Thyroid gland (tissue), 4 donors: ENCODE results near the gene MAP6. TPM values are rescaled to one million over a fixed set of nuclear protein-coding genes. Genes with fewer than 3 reads are reported as not detected.
"Not testable (repeated sequence)": the region's sequence is repeated elsewhere in the genome, so short reads cannot be mapped to it uniquely, and the experiment has no call there.

Experiments
- DNase-seq, 2 donors: peaks; one replicate each; pipeline ENCODE4 v3.0.0-alpha.2; 2019
- H3K27ac ChIP-seq, 3 donors: fragments of 200-600 bp; sonication (generic); 1 replicate in 2 of 3; 2 replicates in 1 of 3; pipeline ENCODE4 v1.5.1; 2016 to 2019; ENCODE audit warnings: mild to moderate bottlenecking in 1 of 3, moderate library complexity in 1 of 3
- H3K27me3 ChIP-seq: fragments of 200-600 bp; sonication (generic); one replicate; pipeline ENCODE4 v1.5.1; 2019
- H3K36me3 ChIP-seq, 2 donors: fragments of 200-600 bp; sonication (generic); one replicate each; pipeline ENCODE4 v1.5.1; 2016 to 2019
- H3K4me1 ChIP-seq, 2 donors: fragments of 200-600 bp; sonication (generic); one replicate each; pipeline ENCODE4 v1.5.1; 2017 to 2019
- H3K4me3 ChIP-seq, 3 donors: fragments of 200-600 bp; sonication (generic); replicated peaks in 1 of 3; 1 replicate in 2 of 3; 2 replicates in 1 of 3; pipeline ENCODE4 v1.5.1; 2016; ENCODE audit warnings: mild to moderate bottlenecking in 1 of 3
- H3K9me3 ChIP-seq: fragments of 200-600 bp; sonication (generic); one replicate; pipeline ENCODE4 v1.5.1; 2017
- CTCF ChIP-seq, 6 experiments: fragments of 200-600 bp in 3 of 6; fragments of 450-650 bp in 3 of 6; sonication (generic) in 3 of 6; IDR thresholded peaks; one replicate each; pipeline ENCODE4 v1.5.1; 2016 to 2019; ENCODE audit warnings: antibody characterized with exemption in 6 of 6, mild to moderate bottlenecking in 2 of 6, inconsistent platforms in 1 of 6, moderate library complexity in 1 of 6
- POLR2A ChIP-seq, 2 donors: fragments of 450-650 bp; IDR thresholded peaks; one replicate each; pipeline ENCODE4 v1.6.1; 2017; ENCODE audit warnings: antibody characterized with exemption in 2 of 2, mild to moderate bottlenecking in 2 of 2, moderate library complexity in 1 of 2
- WGBS, 2 donors: methylation state at CpG; one replicate each; pipeline ENCODE4 v1.1.5; 2017; 5-methylcytosine and 5-hydroxymethylcytosine counted together
- intact Hi-C: fragments of 100-400 bp; cut with DNase I; formaldehyde crosslinking; loops from one replicate; pipeline ENCODE4 v1.15.1; 2023
- total RNA-seq, 4 donors: library from RNA; depleted of rRNA; stranded (reverse); fragments of >200 nt; gene quantifications; one replicate each; pipeline ENCODE4 v1.2.3, GENCODE V29; 2016

Gene MAP6
- total RNA-seq, 4 donors from 2014 or later: 4.8 to 13.8 (median 9.4) TPM

DNA sequence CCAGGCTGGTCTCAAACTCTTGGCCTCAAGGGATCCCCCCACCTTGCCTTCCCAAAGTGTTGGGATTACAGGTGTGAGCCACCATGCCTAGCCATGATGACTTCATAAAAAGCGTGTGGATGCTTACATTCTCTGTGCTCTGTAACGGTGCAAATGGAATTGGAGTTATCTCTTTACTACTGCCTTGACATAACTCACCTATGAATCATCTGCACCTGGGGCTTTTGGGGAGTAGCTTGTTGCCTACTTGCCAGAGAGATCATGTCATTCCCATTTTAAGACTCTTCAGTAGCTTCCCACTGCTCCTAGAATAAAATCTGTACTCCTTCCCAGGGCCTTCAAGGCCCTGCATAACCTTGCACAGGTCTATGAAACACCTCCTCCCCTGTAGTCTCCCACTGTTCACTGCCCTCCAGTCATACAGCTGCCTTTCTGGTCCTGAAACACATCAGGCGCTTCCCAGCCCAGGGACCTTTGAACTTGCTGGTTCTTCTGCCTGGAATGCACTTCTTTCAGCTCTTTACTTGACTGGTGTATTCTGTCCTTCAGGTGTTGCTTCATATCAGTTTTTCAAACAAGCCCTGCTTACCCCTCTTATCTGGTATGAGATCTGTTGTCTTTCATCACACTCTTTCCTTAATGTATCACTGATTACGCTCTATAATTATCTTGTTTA is 29.2 kb upstream of the MAP6 start:
- intact Hi-C loops: no loop called here
- Histone ChIP-seq H3K27me3 (no peaks in the 10 kb centered on the region), H3K9me3 (no peaks in the 10 kb centered on the region), H3K4me1 (no peaks in the 10 kb centered on the region), H3K4me3 (no peak overlapping the region), H3K27ac (no peak overlapping the region), H3K36me3 (no peaks in the 10 kb centered on the region)
- no peak for TF ChIP-seq POLR2A (IDR thresholded peaks at IDR 0.05)
- no peak for TF ChIP-seq CTCF (IDR thresholded peaks at IDR 0.05)
- DNase-seq: no peak
- 90 to 91% methylated on average over 4 of the region's 4 CpGs for WGBS, 2 donors

DNA sequence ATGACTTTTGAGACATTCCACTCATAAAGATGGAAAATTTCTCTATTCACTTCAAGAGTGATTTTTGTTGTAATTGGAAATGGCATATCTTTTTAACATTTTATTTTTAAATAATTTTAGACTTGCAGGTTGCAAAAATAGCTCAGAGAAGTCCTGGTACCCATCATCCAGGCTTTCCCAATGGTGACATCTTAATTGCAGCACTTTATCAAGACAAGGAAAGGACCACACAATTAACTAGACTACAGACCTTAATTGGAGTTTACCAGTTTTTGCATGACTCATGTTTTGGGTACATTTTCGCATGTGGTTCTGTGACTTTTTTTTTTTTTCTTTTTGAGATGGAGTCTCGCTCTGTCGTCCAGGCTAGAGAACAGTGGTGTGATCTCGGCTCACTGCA is 23.0 kb upstream of the MAP6 start:
- Histone ChIP-seq H3K27ac (no peak overlapping the region), H3K36me3 (no peaks in the 10 kb centered on the region), H3K4me1 (no peaks in the 10 kb centered on the region), H3K9me3 (no peaks in the 10 kb centered on the region), H3K4me3 (no peak overlapping the region), H3K27me3 (no peaks in the 10 kb centered on the region)
- 84 to 85% methylated on average over 4 of the region's 4 CpGs for WGBS, 2 donors
- no peak for DNase-seq
- no peak for TF ChIP-seq CTCF (IDR thresholded peaks at IDR 0.05)
- intact Hi-C loops: no loop called here

DNA sequence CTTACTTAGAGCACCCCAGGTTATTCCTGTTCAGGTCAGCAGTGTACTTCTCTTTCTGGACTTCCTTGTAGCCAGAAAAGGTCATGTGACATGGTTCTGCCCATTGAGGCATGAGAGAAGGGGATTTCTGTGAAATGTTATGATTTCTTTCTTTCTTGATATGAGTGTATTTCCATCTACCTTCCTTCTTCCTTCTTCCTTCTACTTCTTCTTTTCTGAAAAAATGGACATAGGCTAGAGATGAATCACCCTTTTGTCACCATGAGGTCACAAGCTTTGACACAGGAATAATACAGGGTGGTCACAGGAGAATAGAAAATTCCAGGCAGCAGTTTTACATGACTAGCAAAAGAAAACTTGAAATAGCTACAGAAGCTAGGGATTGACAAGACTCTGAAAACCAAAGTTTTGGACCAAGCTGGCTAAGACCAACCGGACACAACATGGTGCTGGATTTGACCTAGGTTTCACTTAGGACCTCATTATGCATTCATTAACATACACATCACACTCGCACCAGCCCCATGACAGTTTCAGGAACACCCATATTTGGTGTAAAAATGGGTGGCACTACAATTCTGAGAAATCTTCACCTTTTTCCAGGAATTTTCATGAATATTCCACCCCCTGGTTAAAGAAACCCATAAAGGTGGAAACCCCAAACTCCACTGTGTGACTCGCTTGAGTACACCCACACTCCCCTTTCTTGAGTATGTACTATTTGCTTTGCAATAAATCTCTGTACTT is 21.2 kb upstream of the MAP6 start:
- intact Hi-C loops: no loop called here
- WGBS, 2 donors: 86 to 89% methylated on average over 3 of the region's 3 CpGs
- DNase-seq: no peak

DNA sequence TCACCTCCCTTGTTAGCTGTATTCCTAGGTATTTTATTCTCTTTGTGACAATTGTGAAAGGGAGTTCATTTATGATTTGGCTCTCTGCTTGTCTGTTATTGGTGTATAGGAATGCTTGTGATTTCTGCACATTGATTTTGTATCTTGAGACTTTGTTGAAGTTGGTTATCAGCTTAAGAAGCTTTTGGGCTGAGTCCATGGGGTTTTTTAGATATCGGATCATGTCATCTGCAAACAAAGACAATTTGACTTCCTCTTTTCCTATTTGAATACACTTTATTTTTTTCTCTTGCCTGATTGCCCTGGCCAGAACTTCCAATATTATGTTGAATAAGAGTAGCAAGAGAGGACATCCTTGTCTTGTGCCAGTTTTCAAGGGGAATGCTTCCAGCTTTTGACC is 15.0 kb upstream of the MAP6 start:
- intact Hi-C loops: not testable (repeated sequence)

More for the DNA sequence above, 21.2 kb upstream of the MAP6 start:
- Histone ChIP-seq H3K9me3 (no peaks in the 10 kb centered on the region), H3K36me3 (no peaks in the 10 kb centered on the region), H3K4me1 (no peaks in the 10 kb centered on the region), H3K27ac (no peak overlapping the region), H3K27me3 (no peaks in the 10 kb centered on the region), H3K4me3 (no peak overlapping the region)
- TF ChIP-seq CTCF (IDR thresholded peaks at IDR 0.05) (no peak), POLR2A (IDR thresholded peaks at IDR 0.05) (no peak)

DNA sequence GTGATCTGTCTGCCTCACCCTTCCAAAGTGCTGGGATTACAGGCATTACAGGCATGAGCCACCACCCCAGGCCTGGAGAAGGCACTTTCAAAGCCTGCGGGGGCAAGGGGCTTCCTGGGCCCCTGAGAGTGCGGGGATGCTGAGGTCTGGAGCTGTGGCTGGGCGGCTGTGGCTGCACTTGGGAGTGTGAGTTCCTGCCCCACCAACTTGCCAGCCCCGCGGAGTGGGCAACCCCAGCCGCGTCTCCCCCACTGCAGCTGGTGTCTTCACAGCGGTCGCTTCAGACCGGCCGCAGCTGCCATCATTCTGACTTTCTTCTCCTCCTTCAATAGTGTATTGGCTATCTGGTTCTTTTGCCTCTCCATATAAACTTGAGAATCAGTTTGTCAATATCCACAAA is 10.7 kb upstream of the MAP6 start:
- no peaks in the 10 kb centered on the region for H3K4me1 ChIP-seq
- no peak for DNase-seq
- no peak overlapping the region for H3K4me3 ChIP-seq
- WGBS, 2 donors: 86 to 88% methylated on average over 8 to 11 of the region's 11 CpGs
- intact Hi-C loops: no loop called here
- H3K36me3 ChIP-seq: no peaks in the 10 kb centered on the region
- TF ChIP-seq POLR2A (IDR thresholded peaks at IDR 0.05): no peak
- no peak for TF ChIP-seq CTCF (IDR thresholded peaks at IDR 0.05)
- H3K27me3 ChIP-seq: no peaks in the 10 kb centered on the region
- no peak overlapping the region for H3K27ac ChIP-seq
- H3K9me3 ChIP-seq: no peaks in the 10 kb centered on the region

More for the DNA sequence above, 15.0 kb upstream of the MAP6 start:
- H3K27me3 ChIP-seq, H3K4me1 ChIP-seq, H3K9me3 ChIP-seq, DNase-seq, H3K4me3 ChIP-seq, H3K27ac ChIP-seq, H3K36me3 ChIP-seq: not testable (repeated sequence)
- WGBS, 2 donors: 92 to 95% methylated on average over 1 of the region's 1 CpG
